Ovary (tissue), 9 donors: ENCODE measurements around the gene CRHBP. TPM values are rescaled to one million over a fixed set of nuclear protein-coding genes. Genes with fewer than 3 reads are reported as not detected.

Source experiments
- DNase-seq, 5 donors: peaks; one replicate each; pipeline ENCODE4 v3.0.0-alpha.2; 2019 to 2020
- H3K27ac ChIP-seq, 2 donors: fragments of 200-600 bp; one replicate each; pipeline versions ENCODE4 v1.5.1 to v1.8.0; 2019 to 2022
- H3K27me3 ChIP-seq: fragments of 200-600 bp; one replicate; pipeline ENCODE4 v1.8.0; 2022
- H3K36me3 ChIP-seq: fragments of 200-600 bp; sonication (generic); one replicate; pipeline ENCODE4 v1.5.1; 2019
- H3K4me1 ChIP-seq: one replicate; pipeline ENCODE4 v1.8.1; 2013; ENCODE audit warnings: mild to moderate bottlenecking, moderate library complexity; ENCODE audit not compliant: insufficient read depth
- H3K4me3 ChIP-seq: fragments of 200-600 bp; sonication (generic); one replicate; pipeline ENCODE4 v1.5.1; 2017
- H3K9me3 ChIP-seq, 2 donors: fragments of 200-600 bp in 1 of 2; sonication (generic) in 1 of 2; one replicate each; pipeline versions ENCODE4 v1.5.1 to v1.8.1; 2013 to 2019; ENCODE audit warnings: mild to moderate bottlenecking in 1 of 2, moderate library complexity in 1 of 2
- EP300 ChIP-seq: sonication (generic); formaldehyde crosslinking; IDR thresholded peaks from one replicate; pipeline ENCODE4 v1.6.1; 2017; ENCODE audit warnings: antibody characterized with exemption
- POLR2A ChIP-seq: fragments of 450-650 bp; IDR thresholded peaks from one replicate; pipeline ENCODE4 v1.6.1; 2017; ENCODE audit warnings: antibody characterized with exemption, mild to moderate bottlenecking, moderate library complexity
- whole genome bisulfite sequencing, 3 donors: extraction: QIAGEN DNeasy Blood & Tissue Kit in 1 of 3; methylation state at CpG; one replicate each; pipeline versions ENCODE4 v1.1.5 to v1.1.7; 2013 to 2017; 5-methylcytosine and 5-hydroxymethylcytosine counted together
- intact Hi-C, 4 donors: fragments of 100-400 bp; cut with DNase I; formaldehyde crosslinking; loops; one replicate each; pipeline versions ENCODE4 v1.11.0 to v1.15.1; 2022 to 2023
- polyA plus RNA-seq, 2 donors: library from polyadenylated mRNA; stranded (reverse); fragments of 200-250 nt in 1 of 2; fragments of 350-450 nt in 1 of 2; fragmentation: Illumina TruSeq in 1 of 2; extraction: RNeasy Lipid Tissue Mini Kit (QIAGEN cat#74804) in 1 of 2; gene quantifications; one replicate each; pipeline ENCODE4 v1.2.3, GENCODE V29; 2013 to 2014
- total RNA-seq, 7 donors: library from RNA; depleted of rRNA in 2 of 7; stranded (reverse); fragments of >200 nt in 2 of 7; fragmentation: NEBNext Ultra II Directional in 3 of 7; extraction: Animal tissue kit (Norgen Biotek cat#: 25700) in 3 of 7; gene quantifications; one replicate each; pipeline versions ENCODE4 v1.1.0 to v1.2.4, GENCODE V29; 2016 to 2023
- TF ChIP-seq, protein P1 (sequence below), 3 donors: fragments of 450-650 bp in 2 of 3; fragments of 200-600 bp in 1 of 3; IDR thresholded peaks; one replicate each; pipeline versions ENCODE4 v1.5.1 to v1.8.0; 2016 to 2022; ENCODE audit warnings: antibody characterized with exemption in 3 of 3, mild to moderate bottlenecking in 1 of 3
- donor health status: DM: no; HTN: no; CAD: no; lungs with moderate emphysema.
- donor health status: DM: no; HTN: no; CAD: no.
- donor health status: Bipolar disorder and iron deficiency.
- donor health status: DM: yes; HTN: yes; CAD: no.
- donor health status: DM: no; HTN: no; CAD: no.
- donor health status: DM: yes; HTN: yes; CAD: no.

CRHBP gene
- total and polyA plus RNA-seq, 9 donors: 0.18 to 6.4 (median 2.4) TPM

DNA sequence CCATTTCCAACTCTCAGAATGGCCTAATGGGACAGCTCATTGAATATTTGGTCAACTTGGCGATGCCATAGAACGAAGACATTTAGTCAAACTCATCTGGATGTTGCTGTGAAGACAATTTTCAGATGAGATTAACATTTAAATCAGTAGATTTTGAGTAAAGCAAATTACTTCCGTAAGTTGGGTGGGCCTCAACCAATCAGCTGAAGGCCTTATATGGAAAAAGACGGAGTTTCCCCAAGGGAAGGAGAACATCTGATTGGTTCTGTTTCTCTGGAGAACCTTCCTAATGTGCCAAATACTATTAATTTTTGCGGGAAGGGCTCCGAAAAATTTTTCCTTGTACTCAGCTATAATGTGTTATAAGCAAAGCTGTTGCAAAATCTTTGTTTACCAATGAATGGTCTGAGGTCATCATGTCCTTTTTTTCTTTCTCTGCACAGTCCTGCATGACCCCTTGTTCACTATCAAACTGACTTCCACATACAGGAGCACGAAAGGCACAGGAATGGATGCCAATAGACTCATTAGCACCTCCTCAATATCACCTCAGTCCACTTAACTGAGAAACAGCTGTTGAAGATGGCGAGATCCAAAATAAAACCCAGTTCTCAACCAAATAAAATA lies 27.8 kb downstream of the CRHBP start:
- intact Hi-C loops: no loop called here

DNA sequence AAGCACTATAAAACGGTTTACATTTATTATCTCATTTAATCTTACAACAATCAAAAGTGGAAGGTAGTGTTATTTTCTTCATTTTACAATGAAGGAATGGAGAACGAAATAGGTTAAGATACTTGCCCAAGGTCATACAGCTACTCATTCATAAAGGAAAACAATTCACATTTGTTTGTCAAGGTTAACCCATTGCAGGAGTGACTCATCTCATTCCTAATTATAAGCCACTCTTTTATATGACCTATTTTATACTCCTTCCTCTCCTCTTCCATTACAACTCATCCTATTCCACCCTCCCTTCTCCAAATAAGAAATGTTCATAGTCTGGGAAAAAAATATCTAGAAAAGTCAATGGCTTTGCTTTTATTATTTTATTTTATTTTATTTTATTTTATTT lies 29.6 kb downstream of the CRHBP start:
- no peak for DNase-seq
- WGBS, 3 donors: 21 to 65% (median 29%) methylated on average over 2 of the region's 2 CpGs
- no peak overlapping the region for H3K27ac ChIP-seq
- H3K4me3 ChIP-seq: no peak overlapping the region
- intact Hi-C loops: no loop called here
- TF ChIP-seq POLR2A (no peak), EP300 (no peak)
- TF ChIP-seq, protein P1, sequence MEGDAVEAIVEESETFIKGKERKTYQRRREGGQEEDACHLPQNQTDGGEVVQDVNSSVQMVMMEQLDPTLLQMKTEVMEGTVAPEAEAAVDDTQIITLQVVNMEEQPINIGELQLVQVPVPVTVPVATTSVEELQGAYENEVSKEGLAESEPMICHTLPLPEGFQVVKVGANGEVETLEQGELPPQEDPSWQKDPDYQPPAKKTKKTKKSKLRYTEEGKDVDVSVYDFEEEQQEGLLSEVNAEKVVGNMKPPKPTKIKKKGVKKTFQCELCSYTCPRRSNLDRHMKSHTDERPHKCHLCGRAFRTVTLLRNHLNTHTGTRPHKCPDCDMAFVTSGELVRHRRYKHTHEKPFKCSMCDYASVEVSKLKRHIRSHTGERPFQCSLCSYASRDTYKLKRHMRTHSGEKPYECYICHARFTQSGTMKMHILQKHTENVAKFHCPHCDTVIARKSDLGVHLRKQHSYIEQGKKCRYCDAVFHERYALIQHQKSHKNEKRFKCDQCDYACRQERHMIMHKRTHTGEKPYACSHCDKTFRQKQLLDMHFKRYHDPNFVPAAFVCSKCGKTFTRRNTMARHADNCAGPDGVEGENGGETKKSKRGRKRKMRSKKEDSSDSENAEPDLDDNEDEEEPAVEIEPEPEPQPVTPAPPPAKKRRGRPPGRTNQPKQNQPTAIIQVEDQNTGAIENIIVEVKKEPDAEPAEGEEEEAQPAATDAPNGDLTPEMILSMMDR (IDR thresholded peaks at IDR 0.05): no peak
- no peaks in the 10 kb centered on the region for H3K9me3 ChIP-seq
- H3K4me1 ChIP-seq: no peaks in the 10 kb centered on the region
- H3K36me3 ChIP-seq: no peaks in the 10 kb centered on the region
- H3K27me3 ChIP-seq: no peaks in the 10 kb centered on the region

More for the DNA sequence above, 27.8 kb downstream of the CRHBP start:
- Histone ChIP-seq H3K9me3 (no peaks in the 10 kb centered on the region), H3K4me3 (no peak overlapping the region), H3K4me1 (no peaks in the 10 kb centered on the region), H3K27ac (no peak overlapping the region), H3K27me3 (no peaks in the 10 kb centered on the region), H3K36me3 (no peaks in the 10 kb centered on the region)
- TF ChIP-seq, protein P1 (IDR thresholded peaks at IDR 0.05): no peak
- TF ChIP-seq POLR2A (no peak), EP300 (no peak)
- no peak for DNase-seq
- WGBS, 3 donors: 78 to 90% (median 87%) methylated on average over 8 of the region's 8 CpGs

DNA sequence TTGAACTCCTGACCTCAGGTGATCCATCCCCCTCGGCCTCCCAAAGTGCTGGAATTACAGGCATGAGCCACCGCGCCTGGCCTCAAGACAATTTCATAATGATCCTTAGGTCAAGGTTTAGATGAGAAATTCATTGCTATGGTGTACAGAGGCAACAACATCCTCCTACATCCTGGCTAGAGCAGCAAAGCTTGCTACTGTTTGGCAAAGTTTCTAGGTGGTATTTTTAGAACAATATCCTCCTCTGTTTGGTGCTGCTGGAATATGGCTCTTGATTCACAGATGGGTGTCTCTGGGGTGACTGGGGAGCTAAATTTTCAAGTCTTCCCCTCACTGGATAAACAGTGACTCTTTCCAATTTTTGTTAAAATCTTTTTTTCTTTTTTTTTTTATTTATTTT lies 30.6 kb downstream of the CRHBP start:
- H3K36me3 ChIP-seq: no peaks in the 10 kb centered on the region
- no peak for DNase-seq
- H3K27ac ChIP-seq: no peak overlapping the region
- TF ChIP-seq, protein P1 (IDR thresholded peaks at IDR 0.05): no peak
- no peak for TF ChIP-seq POLR2A
- no peak for TF ChIP-seq EP300
- no peaks in the 10 kb centered on the region for H3K4me1 ChIP-seq
- no peaks in the 10 kb centered on the region for H3K9me3 ChIP-seq
- H3K4me3 ChIP-seq: no peak overlapping the region
- intact Hi-C loops: no loop called here
- H3K27me3 ChIP-seq: no peaks in the 10 kb centered on the region
- 7 to 20% (median 7%) methylated on average over 3 of the region's 3 CpGs for WGBS, 3 donors

DNA sequence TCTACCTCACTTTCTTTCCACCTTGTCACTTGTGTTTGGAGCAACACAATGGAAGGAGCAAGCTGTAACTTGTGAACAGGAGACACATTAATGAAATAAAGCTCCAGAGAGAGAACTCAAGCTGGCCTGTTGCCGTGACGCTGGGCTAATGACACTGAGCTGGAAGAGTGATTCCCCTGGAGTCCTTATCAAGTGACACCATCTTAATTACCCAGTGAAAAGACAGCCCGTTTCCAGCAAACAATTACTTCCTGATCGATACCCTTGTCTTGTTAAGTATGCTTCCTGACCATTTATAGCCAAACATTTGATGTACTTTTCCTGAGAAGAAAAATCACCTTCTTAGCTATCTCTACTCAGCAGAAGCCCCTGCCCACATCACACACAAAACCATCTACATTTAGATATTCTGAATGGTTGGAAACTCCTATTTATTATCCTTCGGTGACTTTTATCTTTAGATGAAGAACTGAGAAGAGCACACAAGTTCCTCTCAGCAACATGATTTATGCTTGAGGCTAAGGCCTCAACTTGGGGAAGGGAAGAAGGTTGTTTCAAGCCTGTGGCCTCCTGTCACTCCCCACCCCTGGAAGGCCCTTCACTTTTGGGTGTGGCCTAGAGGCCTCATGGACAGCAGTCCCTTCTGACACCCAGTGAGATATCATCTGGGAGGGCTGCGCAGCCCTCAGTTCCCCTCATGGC lies 34.1 kb downstream of the CRHBP start:
- intact Hi-C loops: no loop called here
- H3K27ac ChIP-seq: no peak overlapping the region
- DNase-seq: no peak
- no peaks in the 10 kb centered on the region for H3K4me1 ChIP-seq
- no peaks in the 10 kb centered on the region for H3K9me3 ChIP-seq
- H3K36me3 ChIP-seq: no peaks in the 10 kb centered on the region
- WGBS, 3 donors: 32 to 38% (median 35%) methylated on average over 6 of the region's 6 CpGs
- no peaks in the 10 kb centered on the region for H3K27me3 ChIP-seq
- no peak overlapping the region for H3K4me3 ChIP-seq
- TF ChIP-seq, protein P1 (IDR thresholded peaks at IDR 0.05): no peak
- TF ChIP-seq POLR2A (no peak), EP300 (no peak)
